K562 (cell line): ENCODE measurements around the gene RFNG. TPM values are rescaled to one million over a fixed set of nuclear protein-coding genes. Genes with fewer than 3 reads are reported as not detected.

ENCODE experiments used
- ATAC-seq: fragments of 200-7000 bp; cut with Tn5 transposase; 3 replicates; pipeline ENCODE4 v1.9.1; 2020; ENCODE audit warnings: moderate library complexity
- BruUV-seq: library from RNA; stranded (reverse); fragments of 400-500 nt; replicated peaks from 2 replicates; lab custom pipeline; 2021; lab: Mats Ljungman, UMichigan
- CTCF ChIA-PET: fragments of 300-600 bp; formaldehyde crosslinking; extraction: SDS; loops from one replicate; lab custom pipeline; 2021; ENCODE audit warnings: low intra/inter-chr PET ratio; lab: Yijun Ruan, JAX
- POLR2A ChIA-PET: fragments of 300-600, 350-650 bp; sonication (Branson Sonifier 250); formaldehyde crosslinking; extraction: SDS; loops from one replicate; lab custom pipeline; 2021; ENCODE audit warnings: antibody characterized with exemption, inconsistent platforms; lab: Yijun Ruan, JAX
- DNase-seq, 4 experiments: peaks; one replicate each; pipeline versions ENCODE4 v3.0.0 to v3.0.0-alpha.2; 2011 to 2018; ENCODE audit warnings: low spot score in 3 of 4, mixed read lengths in 3 of 4; ENCODE audit errors: extremely low read depth in 1 of 4
- FAIRE-seq: peaks from 2 replicates; lab custom pipeline; 2011; peaks lifted over from hg19 to GRCh38; lab: Jason Lieb, UNC
- H2AFZ ChIP-seq: 2 replicates; pipeline ENCODE4 v1.6.0; 2011; ENCODE audit warnings: low read depth, low read length, control low read depth, inconsistent platforms
- H3K27ac ChIP-seq: fragments of 200-600 bp; 3 replicates; pipeline ENCODE4 v1.8.0; 2011; ENCODE audit warnings: low read depth, mild to moderate bottlenecking, control low read depth, inconsistent platforms, low read length, moderate library complexity, mixed read lengths; ENCODE audit errors: extremely low read depth
- H3K27me3 ChIP-seq, 2 experiments: fragments of 300-600 bp in 1 of 2; 2 replicates in 1 of 2; 3 replicates in 1 of 2; pipeline versions ENCODE4 v1.6.0 to v1.8.0; 2011; ENCODE audit warnings: inconsistent platforms in 2 of 2, low read length in 2 of 2, mild to moderate bottlenecking in 1 of 2, mixed read lengths in 1 of 2, moderate library complexity in 1 of 2; ENCODE audit not compliant: control insufficient read depth in 2 of 2, insufficient read depth in 2 of 2
- H3K36me3 ChIP-seq: fragments of 300-600 bp; 3 replicates; pipeline ENCODE4 v1.8.0; 2011; ENCODE audit warnings: mild to moderate bottlenecking, low read length, inconsistent platforms; ENCODE audit not compliant: control insufficient read depth, insufficient read depth
- H3K4me1 ChIP-seq, 2 experiments: fragments of 200-600 bp in 1 of 2; replicated peaks in 1 of 2; 2 replicates in 1 of 2; 3 replicates in 1 of 2; pipeline versions ENCODE4 v1.5.1 to v1.8.0; 2011; ENCODE audit warnings: inconsistent platforms in 2 of 2, low read length in 2 of 2, mild to moderate bottlenecking in 1 of 2, mixed read lengths in 1 of 2, moderate library complexity in 1 of 2; ENCODE audit not compliant: control insufficient read depth in 2 of 2, insufficient read depth in 2 of 2
- H3K4me2 ChIP-seq: 2 replicates; pipeline ENCODE4 v1.6.1; 2011; ENCODE audit warnings: low read length, control low read depth, inconsistent platforms, mixed read lengths; ENCODE audit not compliant: insufficient read depth
- H3K4me3 ChIP-seq: fragments of 200-600 bp; sonication (generic), shearing (Covaris generic); 2 replicates; pipeline ENCODE4 v1.5.1; 2016; ENCODE audit warnings: control low read depth, inconsistent platforms
- H3K79me2 ChIP-seq: fragments of 200-600 bp; 3 replicates; pipeline ENCODE4 v1.8.0; 2011; ENCODE audit warnings: low read length, inconsistent platforms; ENCODE audit not compliant: control insufficient read depth, insufficient read depth
- H3K9ac ChIP-seq, 2 experiments: 2 replicates each; pipeline versions ENCODE4 v1.6.0 to v1.6.1; 2011; ENCODE audit warnings: low read depth in 2 of 2, low read length in 2 of 2, control low read depth in 1 of 2, inconsistent platforms in 1 of 2, mild to moderate bottlenecking in 1 of 2, mixed read lengths in 1 of 2; ENCODE audit not compliant: insufficient read depth in 1 of 2
- H3K9me1 ChIP-seq: one replicate; pipeline ENCODE4 v1.6.0; 2011; ENCODE audit warnings: inconsistent platforms, mild to moderate bottlenecking, low read length, moderate library complexity; ENCODE audit not compliant: control insufficient read depth, insufficient read depth
- H3K9me3 ChIP-seq: replicated peaks from 2 replicates; pipeline ENCODE4 v1.5.1; 2011; ENCODE audit warnings: low read depth, low read length, inconsistent platforms; ENCODE audit not compliant: control insufficient read depth, insufficient read depth
- H4K20me1 ChIP-seq: replicated peaks from 2 replicates; pipeline ENCODE4 v1.6.1; 2011; ENCODE audit warnings: low read length, inconsistent platforms, mixed read lengths; ENCODE audit not compliant: control insufficient read depth, insufficient read depth
- FIP1L1 ChIP-seq: fragments of 200-400 bp; formaldehyde crosslinking; IDR thresholded peaks from 2 replicates; pipeline ENCODE4 v1.6.1; 2018; ENCODE audit warnings: mild to moderate bottlenecking, low read depth, low read length; ENCODE audit not compliant: poor library complexity, severe bottlenecking
- KLF6 ChIP-seq: fragments of 250-450 bp; sonication (Bioruptor Pico); IDR thresholded peaks from 2 replicates; pipeline ENCODE4 v1.4.0; 2020; ENCODE audit warnings: mild to moderate bottlenecking, moderate library complexity, borderline replicate concordance
- NR0B1 ChIP-seq: fragments of 450-650 bp; IDR thresholded peaks from one replicate; pipeline ENCODE4 v1.6.1; 2018; ENCODE audit warnings: mild to moderate bottlenecking, moderate library complexity; ENCODE audit not compliant: partially characterized antibody
- PCBP1 ChIP-seq: fragments of 200-400 bp; formaldehyde crosslinking; IDR thresholded peaks from 2 replicates; pipeline ENCODE4 v1.6.1; 2018; ENCODE audit warnings: mild to moderate bottlenecking, low read depth, low read length; ENCODE audit not compliant: poor library complexity, severe bottlenecking
- POLR2A ChIP-seq: fragments of 450-650 bp; conservative IDR thresholded peaks from 2 replicates; pipeline ENCODE4 v1.6.1; 2016
- POLR2G ChIP-seq: fragments of 200-400 bp; formaldehyde crosslinking; IDR thresholded peaks from 2 replicates; pipeline ENCODE4 v1.6.1; 2017; ENCODE audit warnings: low read depth, mild to moderate bottlenecking, antibody characterized with exemption, low read length, moderate library complexity
- PRPF4 ChIP-seq: fragments of 200-400 bp; formaldehyde crosslinking; IDR thresholded peaks from one replicate; pipeline ENCODE4 v1.6.1; 2017; ENCODE audit warnings: low read length, low read depth, mild to moderate bottlenecking; ENCODE audit not compliant: insufficient read depth, poor library complexity, severe bottlenecking
- RBFOX2 ChIP-seq: fragments of 200-400 bp; formaldehyde crosslinking; IDR thresholded peaks from 2 replicates; pipeline ENCODE4 v1.6.1; 2017; ENCODE audit warnings: low read depth, mild to moderate bottlenecking, low read length, moderate library complexity
- RBM22 ChIP-seq: fragments of 200-400 bp; formaldehyde crosslinking; IDR thresholded peaks from 2 replicates; pipeline ENCODE4 v1.6.1; 2018; ENCODE audit warnings: low read length, low read depth; ENCODE audit not compliant: poor library complexity, severe bottlenecking
- SIN3A ChIP-seq, 2 experiments: fragments of 150-350 bp in 1 of 2; IDR thresholded peaks; 2 replicates each; pipeline ENCODE4 v1.6.1; 2011 to 2016; ENCODE audit warnings: borderline replicate concordance in 2 of 2, low read depth in 2 of 2, low read length in 2 of 2, mild to moderate bottlenecking in 2 of 2, moderate library complexity in 2 of 2; ENCODE audit not compliant: control insufficient read depth in 1 of 2
- SNRNP70 ChIP-seq: fragments of 200-400 bp; formaldehyde crosslinking; optimal IDR thresholded peaks from 2 replicates; pipeline ENCODE3; 2017; ENCODE audit warnings: low read depth, low read length
- WGBS: fragments of 100-300 bp; shearing (Covaris generic); methylation state at CpG from one replicate; pipeline ENCODE4 v1.1.6; 2016; ENCODE audit warnings: low coverage, mixed read lengths; ENCODE audit not compliant: insufficient coverage; ENCODE audit errors: missing lambda C conversion rate; 5-methylcytosine and 5-hydroxymethylcytosine counted together
- in situ Hi-C: fragments of 300-500 bp; cut with MboI; formaldehyde crosslinking; loops from 4 replicates; pipeline ENCODE4 v1.15.0; 2018; ENCODE audit warnings: inconsistent platforms, mixed read lengths
- intact Hi-C: fragments of 100-400 bp; cut with micrococcal nuclease; formaldehyde crosslinking; loops from 2 replicates; pipeline ENCODE4 v1.14.2; 2022
- polyA plus RNA-seq, 8 experiments: library from polyadenylated mRNA; depleted of rRNA in 4 of 8; stranded (reverse) in 5 of 8; unstranded in 3 of 8; fragments of >200 nt; fragmentation: Nextera tagmentation in 2 of 8; fragmentation: Illumina TruSeq in 1 of 8; extraction: Ambion mirVana in 2 of 8; extraction: Trizol in 1 of 8; gene quantifications; 2 replicates each; pipeline versions ENCODE4 v1.2.1 to v1.2.3, GENCODE V29; 2011 to 2014; ENCODE audit warnings: inconsistent platforms in 1 of 8, missing spikeins in 1 of 8
- total RNA-seq, 7 experiments: library from RNA; depleted of rRNA in 6 of 7; stranded (reverse); fragments of >200 nt in 6 of 7; fragmentation: Illumina TruSeq in 2 of 7; extraction: Trizol in 2 of 7; gene quantifications; 2 replicates each; pipeline versions ENCODE4 v1.2.1 to v1.2.3, GENCODE V29; 2011 to 2021; ENCODE audit warnings: low replicate concordance in 1 of 7

Gene RFNG
- total and polyA plus RNA-seq, 9 of the 15 experiments (the other 6 are each of a cell fraction or from before 2014, with no cell fraction given) = 0.32 to 32.8 (median 9.5) TPM

GRCh38 chr17:82094931-82095776, 43.5 kb upstream of the RFNG start:
- no peak for ATAC-seq
- POLR2A ChIA-PET = interaction anchor here (0.6 to 2.0 kb wide), 8 partner anchors 9 to 1016 kb away, joined by 3 to 11 read pairs (median 6); no protein-coding TSS in a partner anchor
- intact Hi-C loops = loop anchor here (5.0 kb wide), 1 partner anchor 63 kb away; the partner anchor contains the start of gene RAC3
- peaks cover 65% of the 10 kb centered on the region for H3K36me3 ChIP-seq
- TF ChIP-seq FIP1L1 = peak; percentile 57
- peak; percentile 44 for TF ChIP-seq POLR2A
- peak; percentile 30 for TF ChIP-seq SNRNP70
- peak; percentile 41 for TF ChIP-seq RBM22
- no peak for TF ChIP-seq NR0B1
- peak; percentile 58 for TF ChIP-seq RBFOX2
- no peak for TF ChIP-seq KLF6 (CRISPR knock-in tag)
- peak; percentile 40 for TF ChIP-seq PRPF4
- peak; percentile 24 for TF ChIP-seq POLR2G
- TF ChIP-seq SIN3A (IDR thresholded peaks at IDR 0.05; ENCODE audit: borderline replicate concordance in 2 of 2, control insufficient read depth in 1 of 2, low read depth in 2 of 2, low read length in 2 of 2) = peak in 1 of 2 experiments; percentile 12; a peak in 1 of 4 replicates
- peak; percentile 77 for TF ChIP-seq PCBP1
- TF ChIP-seq, all 486 proteins: peak for 9
- in situ Hi-C loops = no loop called here
- H3K27me3 ChIP-seq = no peaks in the 10 kb centered on the region
- CTCF ChIA-PET = no interaction called here
- BruUV-seq = no TSS peak
- peak overlapping the region; percentile 78 for H3K4me2 ChIP-seq
- H2AFZ ChIP-seq = no peak overlapping the region
- H4K20me1 ChIP-seq = peaks cover 38% of the 10 kb centered on the region
- peaks cover 24 to 88% of the 10 kb centered on the region in 2 experiments for H3K4me1 ChIP-seq
- H3K27ac ChIP-seq = peak overlapping the region; percentile 94
- peaks cover 78% of the 10 kb centered on the region for H3K79me2 ChIP-seq
- no peaks in the 10 kb centered on the region for H3K9me1 ChIP-seq
- H3K9me3 ChIP-seq = no peaks in the 10 kb centered on the region
- peak overlapping the region; percentile 97; the same call in 1 of the 2 replicates for H3K4me3 ChIP-seq
- peak overlapping the region; percentile 95 to 100 for H3K9ac ChIP-seq
- WGBS = 93% methylated on average over 18 of the region's 37 CpGs
- FAIRE-seq (no peak), DNase-seq (no peak)
